ENCODE data around the gene SDSL. TPM values are rescaled to one million over a fixed set of nuclear protein-coding genes. Genes with fewer than 3 reads are reported as not detected.

The SDSL gene
- total RNA-seq, 1 donor from 2014 or later: 13.3 TPM

DNA sequence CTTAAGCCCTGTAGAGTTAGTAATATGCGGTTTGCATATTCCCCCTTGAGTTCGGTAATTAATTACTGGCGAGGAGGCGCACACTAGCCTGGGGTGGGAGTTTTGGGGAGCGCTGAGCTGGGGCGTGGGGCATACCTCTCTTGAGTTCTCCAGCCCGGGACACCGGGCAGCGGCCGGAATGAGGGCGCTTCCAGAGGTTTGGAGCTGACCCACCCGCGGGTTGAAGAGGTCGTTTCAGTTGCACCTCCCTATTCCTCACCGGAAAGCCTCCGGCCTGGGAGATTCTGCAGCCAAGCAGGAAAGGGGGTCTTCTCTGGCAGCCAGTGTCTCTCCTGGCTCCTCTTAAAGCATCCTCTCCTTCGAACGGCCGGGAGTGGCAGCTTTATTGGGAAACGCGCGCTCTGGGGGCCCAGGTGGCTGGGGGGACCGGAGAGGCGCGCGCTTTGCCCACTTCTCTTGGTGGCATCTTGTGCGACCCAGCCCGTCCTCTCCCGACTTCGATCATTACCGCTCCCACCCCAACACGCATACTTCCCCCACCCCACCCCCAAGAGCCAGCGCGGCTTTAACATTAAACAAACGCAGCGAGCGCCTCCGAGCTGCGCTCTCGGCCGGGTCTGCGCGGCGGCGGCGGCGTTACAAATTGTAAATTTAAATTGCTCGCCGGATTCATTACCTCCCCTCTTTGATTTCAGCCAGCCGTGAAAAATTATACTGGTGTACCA, 53.4 kb downstream of the SDSL start:
- Histone ChIP-seq H3K27me3 (ENCODE audit: low read depth) (peaks cover 98% of the 10 kb centered on the region), H3K27ac (replicated peaks) (no peak overlapping the region)

DNA sequence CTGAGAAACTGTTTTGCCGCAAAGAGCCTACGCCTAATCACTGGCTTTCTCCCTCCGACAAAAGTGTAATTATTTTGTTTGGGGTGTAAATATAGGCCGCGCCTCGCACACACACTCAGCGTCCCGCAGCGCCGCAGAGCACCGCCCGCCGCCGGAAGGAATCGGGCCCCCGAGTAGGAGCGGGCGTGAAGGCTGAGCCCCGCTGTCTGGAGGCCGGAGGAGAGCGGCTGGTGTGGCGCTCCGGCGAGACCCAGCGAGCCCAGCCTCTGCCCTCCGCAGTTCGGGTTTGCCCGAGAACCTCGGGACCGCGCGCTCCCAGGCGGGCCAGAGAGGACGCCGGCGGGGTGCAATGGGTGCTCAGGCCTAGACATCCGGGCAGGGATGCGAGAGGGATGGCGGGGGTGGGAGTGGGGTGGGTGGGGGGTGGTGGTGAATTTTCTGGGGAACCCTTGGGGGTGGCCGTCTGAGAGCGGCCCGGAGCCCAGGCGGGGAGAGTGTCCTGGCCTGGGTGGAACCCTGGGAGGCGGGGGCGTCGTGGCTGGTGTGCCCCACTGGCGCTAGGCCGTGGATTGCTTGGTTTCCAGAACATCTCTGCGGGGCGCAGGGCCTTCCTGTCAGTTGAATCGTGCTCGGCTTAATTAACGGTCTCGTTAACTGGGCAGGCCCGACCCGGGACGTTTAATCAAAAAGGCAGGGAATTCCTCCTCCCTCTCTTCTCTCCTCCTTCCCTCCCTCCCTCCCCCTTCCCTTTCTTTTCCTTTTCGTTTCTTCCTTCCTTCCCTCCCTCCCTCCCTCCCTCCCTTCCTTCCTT, 54.2 kb downstream of the SDSL start:
- Histone ChIP-seq H3K36me3 (no peaks in the 10 kb centered on the region), H3K27ac (replicated peaks) (no peak overlapping the region), H3K4me3 (peak overlapping the region; percentile 42), H3K27me3 (ENCODE audit: low read depth) (peaks cover 98% of the 10 kb centered on the region), H3K4me1 (peaks cover 12% of the 10 kb centered on the region), H3K9me3 (replicated peaks) (no peaks in the 10 kb centered on the region)
- intact Hi-C loops (cut with micrococcal nuclease): no loop called here
- TF ChIP-seq, protein P1, sequence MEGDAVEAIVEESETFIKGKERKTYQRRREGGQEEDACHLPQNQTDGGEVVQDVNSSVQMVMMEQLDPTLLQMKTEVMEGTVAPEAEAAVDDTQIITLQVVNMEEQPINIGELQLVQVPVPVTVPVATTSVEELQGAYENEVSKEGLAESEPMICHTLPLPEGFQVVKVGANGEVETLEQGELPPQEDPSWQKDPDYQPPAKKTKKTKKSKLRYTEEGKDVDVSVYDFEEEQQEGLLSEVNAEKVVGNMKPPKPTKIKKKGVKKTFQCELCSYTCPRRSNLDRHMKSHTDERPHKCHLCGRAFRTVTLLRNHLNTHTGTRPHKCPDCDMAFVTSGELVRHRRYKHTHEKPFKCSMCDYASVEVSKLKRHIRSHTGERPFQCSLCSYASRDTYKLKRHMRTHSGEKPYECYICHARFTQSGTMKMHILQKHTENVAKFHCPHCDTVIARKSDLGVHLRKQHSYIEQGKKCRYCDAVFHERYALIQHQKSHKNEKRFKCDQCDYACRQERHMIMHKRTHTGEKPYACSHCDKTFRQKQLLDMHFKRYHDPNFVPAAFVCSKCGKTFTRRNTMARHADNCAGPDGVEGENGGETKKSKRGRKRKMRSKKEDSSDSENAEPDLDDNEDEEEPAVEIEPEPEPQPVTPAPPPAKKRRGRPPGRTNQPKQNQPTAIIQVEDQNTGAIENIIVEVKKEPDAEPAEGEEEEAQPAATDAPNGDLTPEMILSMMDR (IDR thresholded peaks at IDR 0.05; ENCODE audit: borderline replicate concordance): no peak
- DNase-seq: no peak

More for the DNA sequence above, 53.4 kb downstream of the SDSL start:
- intact Hi-C loops (cut with micrococcal nuclease): no loop called here
- DNase-seq: no peak
- Histone ChIP-seq H3K4me1 (peaks cover 12% of the 10 kb centered on the region), H3K9me3 (replicated peaks) (no peaks in the 10 kb centered on the region), H3K36me3 (no peaks in the 10 kb centered on the region), H3K4me3 (peak overlapping the region; percentile 42)
- TF ChIP-seq, protein P1 (IDR thresholded peaks at IDR 0.05; ENCODE audit: borderline replicate concordance): no peak

DNA sequence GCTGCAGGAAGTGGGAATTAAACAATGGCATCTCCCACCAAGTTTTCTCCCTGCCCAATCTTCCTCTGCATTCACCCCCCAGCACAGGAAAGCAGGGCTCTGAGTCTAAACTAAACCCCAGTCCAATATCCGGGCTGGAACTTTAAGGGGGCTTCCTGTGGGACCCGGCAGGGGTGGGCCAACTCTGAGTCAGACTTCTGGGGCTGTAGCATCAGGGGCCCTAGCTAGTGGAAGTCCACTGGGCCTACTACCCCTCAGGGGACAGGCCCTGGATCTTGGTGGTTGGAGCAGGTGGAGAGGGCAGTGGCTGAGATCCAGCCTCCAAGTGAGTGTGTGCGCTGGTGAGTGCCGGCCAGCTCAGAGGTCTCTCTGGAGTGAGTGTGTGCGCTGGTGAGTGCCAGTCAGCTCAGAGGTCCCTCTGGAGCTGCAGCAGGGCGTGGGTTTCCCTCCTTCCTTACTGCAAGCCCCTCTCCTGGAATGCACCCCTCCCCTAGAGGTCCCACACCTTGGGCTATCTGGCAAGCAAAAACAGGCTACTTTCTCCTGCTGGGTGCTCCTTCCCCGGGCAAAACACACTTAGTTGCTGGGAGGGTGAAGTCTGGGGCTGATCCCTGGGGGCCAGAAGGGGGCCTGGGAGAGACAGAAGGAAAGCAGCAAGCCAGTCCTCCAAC, 55.1 kb downstream of the SDSL start:
- peaks cover 98% of the 10 kb centered on the region for H3K27me3 ChIP-seq (ENCODE audit: low read depth)
- TF ChIP-seq, protein P1 (IDR thresholded peaks at IDR 0.05; ENCODE audit: borderline replicate concordance): no peak
- intact Hi-C loops (cut with micrococcal nuclease): no loop called here
- H3K36me3 ChIP-seq: no peaks in the 10 kb centered on the region
- H3K9me3 ChIP-seq (replicated peaks): no peaks in the 10 kb centered on the region
- peaks cover 12% of the 10 kb centered on the region for H3K4me1 ChIP-seq
- H3K4me3 ChIP-seq: no peak overlapping the region
- no peak overlapping the region for H3K27ac ChIP-seq (replicated peaks)
- no peak for DNase-seq

DNA sequence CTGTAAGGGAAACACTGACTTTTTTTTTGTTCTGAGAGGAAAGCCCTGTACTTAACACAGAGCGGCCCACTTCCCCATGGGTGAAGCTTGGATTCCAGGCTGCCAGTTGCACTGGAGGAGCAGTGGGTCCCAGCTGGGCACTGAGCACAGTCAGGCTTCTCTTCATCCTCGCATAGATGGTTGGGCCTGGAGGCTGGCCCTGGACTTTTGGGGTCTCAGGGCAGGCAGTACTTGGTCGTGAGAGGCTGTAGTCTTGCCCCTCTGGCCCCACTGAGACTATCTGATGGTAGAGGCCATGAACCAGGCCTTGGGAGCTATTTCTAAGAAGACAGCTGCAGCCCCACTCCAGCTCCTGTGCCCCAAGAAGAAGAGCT, 55.6 kb downstream of the SDSL start:
- H3K9me3 ChIP-seq (replicated peaks): no peaks in the 10 kb centered on the region
- DNase-seq: no peak
- peaks cover 98% of the 10 kb centered on the region for H3K27me3 ChIP-seq (ENCODE audit: low read depth)
- H3K4me1 ChIP-seq: peaks cover 12% of the 10 kb centered on the region
- H3K36me3 ChIP-seq: no peaks in the 10 kb centered on the region
- intact Hi-C loops (cut with micrococcal nuclease): no loop called here
- TF ChIP-seq, protein P1 (IDR thresholded peaks at IDR 0.05; ENCODE audit: borderline replicate concordance): no peak
- H3K27ac ChIP-seq (replicated peaks): no peak overlapping the region
- H3K4me3 ChIP-seq: no peak overlapping the region

DNA sequence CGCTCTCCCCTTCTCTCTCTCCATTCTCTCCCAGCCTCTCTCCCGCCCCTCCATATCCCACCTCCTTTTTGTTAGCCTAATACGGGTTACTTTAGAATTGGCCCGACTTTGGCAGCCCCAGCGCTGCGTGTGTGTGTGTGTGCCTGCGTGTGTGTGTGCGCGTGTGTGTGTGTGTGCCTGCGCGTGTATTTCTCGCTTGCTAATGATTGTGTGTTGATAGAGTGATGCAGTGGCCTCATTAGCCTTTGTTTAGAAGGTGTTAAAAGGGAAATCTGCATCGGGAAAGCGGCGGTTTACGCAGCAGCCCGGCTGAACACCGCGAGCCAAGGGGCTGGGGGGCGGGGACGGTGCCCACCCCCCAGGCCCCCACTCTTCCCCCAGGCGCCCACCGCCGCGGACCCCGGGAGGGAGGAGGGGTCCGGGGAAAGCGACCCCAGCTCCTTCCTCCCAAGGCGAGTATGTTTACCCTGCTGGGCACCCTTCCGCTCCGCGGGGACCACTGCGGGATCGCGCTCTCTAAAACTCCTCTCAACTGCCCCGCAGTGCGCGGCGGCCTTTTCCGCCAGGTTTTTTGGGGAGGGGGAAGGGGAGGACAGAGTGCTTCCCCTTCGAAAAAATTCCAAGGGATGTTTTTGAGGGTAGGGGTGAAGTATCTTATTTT, 56.3 kb downstream of the SDSL start:
- Histone ChIP-seq H3K27me3 (ENCODE audit: low read depth) (peaks cover 98% of the 10 kb centered on the region), H3K36me3 (no peaks in the 10 kb centered on the region), H3K4me1 (peaks cover 12% of the 10 kb centered on the region), H3K4me3 (no peak overlapping the region), H3K9me3 (replicated peaks) (no peaks in the 10 kb centered on the region), H3K27ac (replicated peaks) (no peak overlapping the region)
- intact Hi-C loops (cut with micrococcal nuclease): no loop called here
- TF ChIP-seq, protein P1 (IDR thresholded peaks at IDR 0.05; ENCODE audit: borderline replicate concordance): no peak
- DNase-seq: no peak
